Tibial nerve (tissue), 3 donors: ENCODE data around the gene MAPK1.

Experiments
- CTCF ChIP-seq, 5 experiments: fragments of 200-600 bp in 3 of 5; fragments of 450-650 bp in 2 of 5; sonication (generic) in 3 of 5; IDR thresholded peaks; one replicate each; pipeline ENCODE4 v1.5.1; 2016 to 2019; ENCODE audit warnings: antibody characterized with exemption in 5 of 5, mild to moderate bottlenecking in 3 of 5, moderate library complexity in 2 of 5
- POLR2A ChIP-seq, 2 donors: fragments of 450-650 bp; IDR thresholded peaks; one replicate each; pipeline ENCODE4 v1.6.1; 2017; ENCODE audit warnings: antibody characterized with exemption in 2 of 2, mild to moderate bottlenecking in 2 of 2, moderate library complexity in 2 of 2

GRCh38 chr22:21796231-21796630 lies 71.2 kb downstream of the MAPK1 start:
- TF ChIP-seq CTCF (IDR thresholded peaks at IDR 0.05) (no peak), POLR2A (IDR thresholded peaks at IDR 0.05) (no peak)
